ENCODE data around the gene CPM. TPM values are rescaled to one million over a fixed set of nuclear protein-coding genes. Genes with fewer than 3 reads are reported as not detected.

The CPM gene
- polyA plus RNA-seq, 3 donors, result 8.4 to 32.4 (median 26.2) TPM

DNA sequence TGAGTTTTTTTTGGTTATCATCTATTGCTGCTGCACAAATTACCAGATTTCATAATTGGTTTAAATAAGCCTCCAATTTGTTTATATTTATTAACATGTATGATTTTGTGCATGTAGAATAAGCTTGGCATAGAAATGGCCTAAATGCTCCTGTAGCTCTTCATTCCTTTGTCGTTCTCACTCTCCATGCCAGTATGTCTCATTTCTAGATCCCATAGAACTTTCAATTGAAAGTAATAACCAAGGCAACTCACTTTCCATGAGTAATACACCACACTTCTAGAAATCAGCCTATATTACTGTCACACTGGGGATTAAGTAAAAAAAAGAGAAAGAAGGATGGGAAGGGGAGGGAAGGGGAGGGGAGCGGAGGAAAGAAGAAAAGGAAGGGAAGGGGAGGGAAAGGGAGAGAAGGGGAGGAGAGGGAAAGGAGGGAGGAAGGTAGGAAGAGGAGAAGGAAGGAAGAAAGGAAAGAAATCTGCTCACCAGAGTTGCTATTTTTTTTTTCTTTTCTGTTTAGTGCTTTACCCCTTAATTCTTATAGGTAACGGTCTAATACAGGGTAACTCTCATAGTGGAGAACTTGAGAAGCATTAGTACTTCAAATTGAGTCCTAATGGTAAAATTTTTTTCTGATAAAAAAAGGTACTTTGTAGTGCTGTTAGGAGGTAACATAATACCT, 79.4 kb downstream of the CPM start:
- Histone ChIP-seq H3K9ac (ENCODE audit: insufficient read depth, low read length, poor library complexity, severe bottlenecking) (no peak overlapping the region), H3K4me1 (ENCODE audit: control insufficient read depth in 1 of 2, insufficient read depth in 2 of 2, low read length in 2 of 2) (no peaks in the 10 kb centered on the region), H2AFZ (ENCODE audit: insufficient read depth, low read depth, low read length, poor library complexity, severe bottlenecking) (no peak overlapping the region), H3K9me3 (replicated peaks in 1 of 2; ENCODE audit: control insufficient read depth in 1 of 2, insufficient read depth in 1 of 2, low read length in 2 of 2) (no peaks in the 10 kb centered on the region), H3K4me3 (replicated peaks in 1 of 3; ENCODE audit: low read depth in 2 of 3, low read length in 3 of 3) (no peak overlapping the region), H4K20me1 (ENCODE audit: insufficient read depth, low read length) (no peaks in the 10 kb centered on the region), H3K27ac (ENCODE audit: low read depth in 1 of 2, low read length in 2 of 2) (no peak overlapping the region), H3K79me2 (ENCODE audit: insufficient read depth, low read length) (no peaks in the 10 kb centered on the region), H3K27me3 (ENCODE audit: control insufficient read depth in 2 of 2, insufficient read depth in 2 of 2, low read length in 2 of 2) (no peaks in the 10 kb centered on the region), H3K4me2 (replicated peaks; ENCODE audit: extremely low read depth, low read length, poor library complexity, severe bottlenecking) (no peak overlapping the region), H3K36me3 (replicated peaks in 1 of 2; ENCODE audit: control insufficient read depth in 1 of 2, insufficient read depth in 2 of 2, low read length in 2 of 2) (peaks cover 23 to 35% of the 10 kb centered on the region in 2 donors)
- Mint-ChIP-seq H3K4me3 (no peak overlapping the region), H3K4me1 (no peaks in the 10 kb centered on the region), H3K36me3 (peaks cover 33 to 38% of the 10 kb centered on the region in 2 donors), H3K27ac (no peak overlapping the region), H3K9me3 (no peaks in the 10 kb centered on the region), H3K27me3 (ENCODE audit: low read depth in 3 of 3) (peaks cover 0 to 2% (median 0%) of the 10 kb centered on the region in 3 donors)
- no peak for DNase-seq
- 95% methylated on average over 2 of the region's 3 CpGs for WGBS (ENCODE audit: insufficient coverage)
- TF ChIP-seq, protein P1, sequence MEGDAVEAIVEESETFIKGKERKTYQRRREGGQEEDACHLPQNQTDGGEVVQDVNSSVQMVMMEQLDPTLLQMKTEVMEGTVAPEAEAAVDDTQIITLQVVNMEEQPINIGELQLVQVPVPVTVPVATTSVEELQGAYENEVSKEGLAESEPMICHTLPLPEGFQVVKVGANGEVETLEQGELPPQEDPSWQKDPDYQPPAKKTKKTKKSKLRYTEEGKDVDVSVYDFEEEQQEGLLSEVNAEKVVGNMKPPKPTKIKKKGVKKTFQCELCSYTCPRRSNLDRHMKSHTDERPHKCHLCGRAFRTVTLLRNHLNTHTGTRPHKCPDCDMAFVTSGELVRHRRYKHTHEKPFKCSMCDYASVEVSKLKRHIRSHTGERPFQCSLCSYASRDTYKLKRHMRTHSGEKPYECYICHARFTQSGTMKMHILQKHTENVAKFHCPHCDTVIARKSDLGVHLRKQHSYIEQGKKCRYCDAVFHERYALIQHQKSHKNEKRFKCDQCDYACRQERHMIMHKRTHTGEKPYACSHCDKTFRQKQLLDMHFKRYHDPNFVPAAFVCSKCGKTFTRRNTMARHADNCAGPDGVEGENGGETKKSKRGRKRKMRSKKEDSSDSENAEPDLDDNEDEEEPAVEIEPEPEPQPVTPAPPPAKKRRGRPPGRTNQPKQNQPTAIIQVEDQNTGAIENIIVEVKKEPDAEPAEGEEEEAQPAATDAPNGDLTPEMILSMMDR (IDR thresholded peaks at IDR 0.05), result no peak
- intact Hi-C loops (cut with micrococcal nuclease), result loop anchor here in 1 of 2 donors (10.0 kb wide), 1 partner anchor 221 kb away; no protein-coding TSS in a partner anchor

DNA sequence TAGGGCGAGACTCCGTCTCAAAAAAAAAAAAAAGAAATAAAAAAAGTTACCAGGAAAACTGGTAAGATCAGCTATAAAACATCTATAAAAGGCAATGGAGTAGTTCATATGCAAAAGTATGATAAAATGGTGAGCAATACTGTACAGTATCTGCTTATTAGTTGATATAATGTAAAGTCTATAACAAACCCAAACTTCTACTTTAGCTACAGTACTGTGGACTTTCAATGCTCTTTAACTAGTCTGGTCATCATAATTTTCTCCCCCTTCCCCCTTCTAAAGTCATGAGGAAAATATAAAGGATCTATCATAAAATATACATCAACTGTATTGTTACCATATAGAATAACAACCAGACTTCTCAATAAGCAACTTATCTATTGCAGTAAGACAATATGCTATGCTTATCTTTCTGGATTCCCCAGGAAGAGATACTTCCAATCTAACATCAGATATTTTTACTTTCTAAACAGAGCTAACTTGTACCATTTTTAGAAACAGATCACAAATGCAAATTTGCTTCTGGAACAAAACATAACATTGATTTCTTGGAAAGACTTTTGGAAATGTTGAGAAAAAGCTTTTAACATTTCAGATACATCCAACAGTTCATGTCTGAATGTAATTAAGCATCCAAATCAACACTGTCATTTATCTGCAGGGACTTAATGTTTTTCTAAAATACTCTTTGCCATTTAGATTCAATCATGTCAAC, 81.2 kb downstream of the CPM start:
- Histone ChIP-seq H4K20me1 (ENCODE audit: insufficient read depth, low read length) (no peaks in the 10 kb centered on the region), H2AFZ (ENCODE audit: insufficient read depth, low read depth, low read length, poor library complexity, severe bottlenecking) (no peak overlapping the region), H3K4me3 (replicated peaks in 1 of 3; ENCODE audit: low read depth in 2 of 3, low read length in 3 of 3) (no peak overlapping the region), H3K4me1 (ENCODE audit: control insufficient read depth in 1 of 2, insufficient read depth in 2 of 2, low read length in 2 of 2) (no peaks in the 10 kb centered on the region), H3K79me2 (ENCODE audit: insufficient read depth, low read length) (no peaks in the 10 kb centered on the region), H3K9me3 (replicated peaks in 1 of 2; ENCODE audit: control insufficient read depth in 1 of 2, insufficient read depth in 1 of 2, low read length in 2 of 2) (no peaks in the 10 kb centered on the region), H3K9ac (ENCODE audit: insufficient read depth, low read length, poor library complexity, severe bottlenecking) (no peak overlapping the region), H3K36me3 (replicated peaks in 1 of 2; ENCODE audit: control insufficient read depth in 1 of 2, insufficient read depth in 2 of 2, low read length in 2 of 2) (peaks cover 15 to 18% of the 10 kb centered on the region in 2 donors), H3K27me3 (ENCODE audit: control insufficient read depth in 2 of 2, insufficient read depth in 2 of 2, low read length in 2 of 2) (no peaks in the 10 kb centered on the region), H3K27ac (ENCODE audit: low read depth in 1 of 2, low read length in 2 of 2) (no peak overlapping the region), H3K4me2 (replicated peaks; ENCODE audit: extremely low read depth, low read length, poor library complexity, severe bottlenecking) (no peak overlapping the region)
- Mint-ChIP-seq H3K27me3 (ENCODE audit: low read depth in 3 of 3) (peaks cover 0 to 2% (median 0%) of the 10 kb centered on the region in 3 donors), H3K36me3 (peaks cover 21 to 22% of the 10 kb centered on the region in 2 donors), H3K27ac (no peak overlapping the region), H3K4me3 (no peak overlapping the region), H3K4me1 (no peaks in the 10 kb centered on the region), H3K9me3 (no peaks in the 10 kb centered on the region)
- no CpG with 5 or more reads among the region's 2 CpGs for WGBS (ENCODE audit: insufficient coverage)
- DNase-seq, result no peak
- intact Hi-C loops (cut with micrococcal nuclease), result loop anchor here in 1 of 2 donors (10.0 kb wide), 1 partner anchor 223 kb away; no protein-coding TSS in a partner anchor
- TF ChIP-seq, protein P1 (IDR thresholded peaks at IDR 0.05), result no peak
